Fibroblast of pulmonary artery (primary cell): Measurements from ENCODE around the gene TMEM98.
"Not testable (repeated sequence)": the region's sequence is repeated elsewhere in the genome, so short reads cannot be mapped to it uniquely, and the experiment has no call there.

ENCODE experiments used
- DNase-seq: peaks from one replicate; pipeline ENCODE4 v3.0.0-alpha.2; 2010; ENCODE audit warnings: low read depth
- H3K4me3 ChIP-seq: replicated peaks from 2 replicates; pipeline ENCODE4 v1.5.1; 2011; ENCODE audit warnings: low read depth, mild to moderate bottlenecking, control low read depth, low read length, moderate library complexity
- TF ChIP-seq, protein P1 (sequence below): IDR thresholded peaks from 2 replicates; pipeline ENCODE4 v1.5.1; 2011; ENCODE audit warnings: mild to moderate bottlenecking, control low read depth, low read length, inconsistent platforms; ENCODE audit errors: missing control alignments

Gene TMEM98, protein sequence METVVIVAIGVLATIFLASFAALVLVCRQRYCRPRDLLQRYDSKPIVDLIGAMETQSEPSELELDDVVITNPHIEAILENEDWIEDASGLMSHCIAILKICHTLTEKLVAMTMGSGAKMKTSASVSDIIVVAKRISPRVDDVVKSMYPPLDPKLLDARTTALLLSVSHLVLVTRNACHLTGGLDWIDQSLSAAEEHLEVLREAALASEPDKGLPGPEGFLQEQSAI

DNA sequence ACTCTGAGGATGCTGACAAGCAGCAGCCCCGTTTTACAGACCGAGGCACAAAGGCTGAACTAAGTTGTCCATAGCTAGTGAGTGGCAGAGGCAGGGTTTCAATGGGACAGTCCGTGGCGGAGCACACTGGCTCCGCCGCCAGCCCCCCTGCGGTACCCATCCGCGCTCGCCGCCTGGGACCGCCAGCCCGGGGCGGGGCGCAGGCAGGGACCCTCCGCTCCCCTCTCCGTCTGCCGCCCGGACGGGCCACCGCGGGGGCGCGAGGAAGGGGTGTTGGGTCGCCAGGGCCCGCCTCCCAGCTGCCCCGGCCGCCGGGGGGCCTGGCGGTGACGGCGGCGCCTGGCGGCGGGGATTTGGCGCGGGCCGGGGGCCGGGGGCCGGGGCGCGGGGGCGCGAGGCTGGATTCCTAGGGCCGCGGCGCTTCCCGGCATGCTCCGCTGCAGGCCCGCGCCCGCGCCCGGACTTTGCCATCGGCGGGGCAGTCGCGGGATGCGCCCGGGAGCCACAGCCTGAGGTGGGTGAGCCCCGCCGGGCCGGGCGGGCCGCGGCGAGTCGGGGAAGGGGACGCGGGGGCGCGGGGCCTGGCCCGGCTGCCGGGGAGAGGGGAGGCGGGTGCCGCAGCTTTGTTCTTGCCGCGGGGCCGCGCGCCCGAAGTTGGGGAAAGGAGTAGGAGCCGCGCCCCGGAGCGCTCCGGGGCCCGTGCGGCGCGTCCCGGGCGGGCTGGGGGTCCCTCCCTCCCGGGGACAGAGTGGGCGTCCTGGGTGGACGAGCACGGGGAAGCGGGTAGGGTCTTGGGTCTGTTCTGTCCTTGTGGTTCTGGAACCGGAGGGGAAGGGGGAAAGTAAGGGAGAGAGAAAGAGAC is at the start of gene TMEM98:
TMEM98 (plus strand) TSS at position 430 of the 862 bp plus-strand sequence. CDS start 3,376 bp downstream, outside the sequence.
- DNase-seq, result peak; percentile 21
- peak within 1 kb of the TSS; percentile 63 for H3K4me3 ChIP-seq
- TF ChIP-seq, protein P1, sequence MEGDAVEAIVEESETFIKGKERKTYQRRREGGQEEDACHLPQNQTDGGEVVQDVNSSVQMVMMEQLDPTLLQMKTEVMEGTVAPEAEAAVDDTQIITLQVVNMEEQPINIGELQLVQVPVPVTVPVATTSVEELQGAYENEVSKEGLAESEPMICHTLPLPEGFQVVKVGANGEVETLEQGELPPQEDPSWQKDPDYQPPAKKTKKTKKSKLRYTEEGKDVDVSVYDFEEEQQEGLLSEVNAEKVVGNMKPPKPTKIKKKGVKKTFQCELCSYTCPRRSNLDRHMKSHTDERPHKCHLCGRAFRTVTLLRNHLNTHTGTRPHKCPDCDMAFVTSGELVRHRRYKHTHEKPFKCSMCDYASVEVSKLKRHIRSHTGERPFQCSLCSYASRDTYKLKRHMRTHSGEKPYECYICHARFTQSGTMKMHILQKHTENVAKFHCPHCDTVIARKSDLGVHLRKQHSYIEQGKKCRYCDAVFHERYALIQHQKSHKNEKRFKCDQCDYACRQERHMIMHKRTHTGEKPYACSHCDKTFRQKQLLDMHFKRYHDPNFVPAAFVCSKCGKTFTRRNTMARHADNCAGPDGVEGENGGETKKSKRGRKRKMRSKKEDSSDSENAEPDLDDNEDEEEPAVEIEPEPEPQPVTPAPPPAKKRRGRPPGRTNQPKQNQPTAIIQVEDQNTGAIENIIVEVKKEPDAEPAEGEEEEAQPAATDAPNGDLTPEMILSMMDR, result no peak

DNA sequence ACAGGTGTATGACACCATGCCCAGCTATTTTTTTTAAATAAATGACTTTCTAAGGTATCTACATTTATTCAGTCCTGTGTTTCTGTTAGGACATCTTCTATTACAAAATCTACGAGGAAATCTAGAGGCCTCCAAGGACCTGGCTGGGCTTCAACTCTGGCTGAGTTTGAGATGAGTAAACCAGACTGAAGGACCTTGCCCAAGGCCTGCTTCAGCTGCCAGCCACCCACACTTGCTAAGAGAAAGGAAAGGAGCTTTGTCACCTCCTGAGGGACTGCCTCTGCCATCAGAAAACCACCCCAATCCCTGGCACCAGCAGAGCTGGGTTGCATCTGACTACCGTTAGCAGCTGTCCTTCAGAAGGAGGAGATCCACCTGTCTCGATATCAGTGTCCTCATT is 49.7 kb upstream of the TMEM98 start:
- DNase-seq, result peak; percentile 25
- H3K4me3 ChIP-seq, result no peak overlapping the region
- TF ChIP-seq, protein P1, result no peak

DNA sequence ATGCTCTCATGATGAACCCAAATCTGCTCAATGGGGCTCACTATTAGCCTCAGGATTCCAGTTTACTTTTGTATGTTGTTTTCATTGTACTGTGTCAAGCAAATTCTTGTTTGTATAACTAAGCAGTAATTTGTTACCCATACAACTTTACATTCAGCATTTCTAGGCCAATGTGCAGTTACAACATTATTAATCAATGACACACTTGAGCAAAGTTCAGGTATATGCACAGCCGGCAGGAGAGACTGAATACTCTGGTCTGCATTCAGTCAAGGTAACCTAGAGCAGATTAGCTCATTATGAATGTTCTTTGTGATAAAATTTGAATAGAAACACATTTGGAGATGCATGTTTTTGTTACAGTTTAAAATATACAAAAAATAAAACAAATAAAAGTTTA is 48.8 kb upstream of the TMEM98 start:
- TF ChIP-seq, protein P1, result no peak
- no peak overlapping the region for H3K4me3 ChIP-seq

DNA sequence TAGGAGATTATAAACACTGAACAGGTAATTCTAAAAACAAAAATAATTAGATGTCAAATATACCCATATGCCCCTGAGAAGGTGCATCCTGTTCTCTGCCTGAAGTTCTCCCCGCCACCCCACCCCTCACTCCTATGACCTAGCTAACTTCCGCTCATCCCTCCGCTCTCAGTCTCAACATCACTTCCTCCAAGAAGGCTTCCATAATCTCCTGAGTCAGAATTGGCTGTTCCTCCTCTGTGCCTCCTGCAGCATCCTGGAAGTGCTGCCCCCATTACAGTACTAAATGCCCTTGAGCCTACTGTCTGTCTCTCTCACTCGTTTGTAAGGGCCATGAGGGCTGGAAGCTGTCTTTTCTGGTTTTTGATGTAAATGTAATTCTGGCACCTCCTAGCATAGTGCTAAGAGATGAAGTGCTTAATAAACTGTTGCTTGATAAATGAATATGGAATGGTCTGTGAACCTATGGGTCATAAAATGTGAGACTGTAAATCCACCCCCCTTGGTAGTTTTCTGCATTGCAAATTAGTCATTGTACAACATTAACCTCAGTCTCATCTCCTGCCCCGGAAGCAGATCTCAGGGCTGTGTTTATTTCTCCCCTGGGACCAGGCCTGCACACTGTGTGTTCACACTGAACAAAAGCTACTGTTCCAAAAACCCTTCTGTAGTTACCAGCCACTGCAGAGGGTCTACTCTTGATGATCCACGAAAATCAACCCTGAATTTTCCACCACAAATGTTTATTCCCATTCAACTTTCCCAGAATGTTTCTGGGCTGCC is 47.1 kb upstream of the TMEM98 start:
- TF ChIP-seq, protein P1, result no peak
- no peak for DNase-seq
- no peak overlapping the region for H3K4me3 ChIP-seq

More for the DNA sequence above, 48.8 kb upstream of the TMEM98 start:
- DNase-seq, result no peak

DNA sequence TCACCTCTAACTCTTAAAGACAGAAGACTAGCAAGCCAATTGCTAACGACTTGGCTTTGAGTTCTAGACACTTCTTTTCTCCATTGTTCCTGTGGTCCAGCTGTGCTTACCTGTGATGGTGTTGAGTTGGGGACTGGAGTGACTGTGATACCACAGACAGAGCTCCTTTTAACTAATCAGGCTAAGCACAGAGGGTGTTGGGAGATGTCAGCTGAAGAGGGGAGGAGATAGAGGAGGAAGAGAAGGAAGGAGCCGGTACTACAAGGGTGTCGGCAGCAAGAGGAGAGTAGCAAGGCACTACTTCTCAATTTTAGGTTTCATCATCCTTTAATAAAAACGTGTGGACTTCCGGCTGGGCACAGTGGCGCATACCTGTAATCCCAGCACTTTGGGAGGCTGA is 45.9 kb upstream of the TMEM98 start:
- TF ChIP-seq, protein P1, result no peak
- H3K4me3 ChIP-seq, result no peak overlapping the region

DNA sequence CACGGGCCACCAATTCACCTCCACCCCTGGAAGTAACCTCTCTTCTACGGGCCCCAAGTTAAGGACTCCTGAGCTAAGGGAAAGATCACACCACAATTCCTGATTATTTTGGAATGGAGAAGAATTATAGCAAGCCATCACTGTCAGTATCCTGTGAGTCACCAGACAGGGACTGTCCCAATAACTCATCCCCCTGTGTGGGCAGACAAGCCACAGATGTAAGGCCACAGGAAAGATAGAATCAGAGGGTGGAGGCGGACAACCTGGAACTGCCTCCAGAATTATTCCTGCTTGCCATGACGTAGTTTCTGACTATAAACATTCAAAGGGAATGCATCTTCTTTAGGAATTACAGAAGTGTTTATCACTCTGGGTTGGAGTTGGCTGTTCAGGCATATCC is 45.2 kb upstream of the TMEM98 start:
- no peak overlapping the region for H3K4me3 ChIP-seq
- DNase-seq, result no peak
- TF ChIP-seq, protein P1, result no peak

More for the DNA sequence above, 45.9 kb upstream of the TMEM98 start:
- DNase-seq, result no peak

DNA sequence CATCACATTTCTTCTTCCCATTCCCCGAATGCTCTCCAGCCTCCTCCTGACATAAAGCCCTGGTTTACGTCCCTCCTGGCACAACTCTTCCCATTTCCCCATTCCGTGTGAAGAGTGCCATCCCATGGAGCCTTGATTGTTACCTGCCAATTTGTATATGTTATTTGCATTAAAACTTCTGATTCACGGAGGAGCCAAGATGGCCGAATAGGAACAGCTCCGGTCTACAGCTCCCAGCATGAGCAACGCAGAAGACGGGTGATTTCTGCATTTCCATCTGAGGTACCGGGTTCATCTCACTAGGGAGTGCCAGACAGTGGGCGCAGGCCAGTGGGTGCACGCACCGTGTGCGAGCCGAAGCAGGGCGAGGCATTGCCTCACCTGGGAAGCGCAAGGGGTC is 41.0 kb upstream of the TMEM98 start:
- not testable (repeated sequence) for H3K4me3 ChIP-seq, DNase-seq

DNA sequence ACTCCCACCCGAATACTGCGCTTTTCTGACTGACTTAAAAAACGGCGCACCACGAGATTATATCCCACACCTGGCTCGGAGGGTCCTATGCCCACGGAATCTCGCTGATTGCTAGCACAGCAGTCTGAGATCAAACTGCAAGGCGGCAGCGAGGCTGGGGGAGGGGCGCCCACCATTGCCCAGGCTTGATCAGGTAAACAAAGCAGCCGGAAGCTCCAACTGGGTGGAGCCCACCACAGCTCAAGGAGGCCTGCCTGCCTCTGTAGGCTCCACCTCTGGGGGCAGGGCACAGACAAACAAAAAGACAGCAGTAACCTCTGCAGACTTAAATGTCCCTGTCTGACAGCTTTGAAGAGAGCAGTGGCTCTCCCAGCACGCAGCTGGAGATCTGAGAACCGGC is 40.5 kb upstream of the TMEM98 start:
- H3K4me3 ChIP-seq, DNase-seq: not testable (repeated sequence)
